Measurements from ENCODE around the gene SRRM1. TPM values are rescaled to one million over a fixed set of nuclear protein-coding genes. Genes with fewer than 3 reads are reported as not detected.

Gene SRRM1
- total and polyA plus RNA-seq, 2 of the 8 experiments (the other 6 are each of a cell fraction or from before 2014, with no cell fraction given): 77.1 to 255 TPM

DNA sequence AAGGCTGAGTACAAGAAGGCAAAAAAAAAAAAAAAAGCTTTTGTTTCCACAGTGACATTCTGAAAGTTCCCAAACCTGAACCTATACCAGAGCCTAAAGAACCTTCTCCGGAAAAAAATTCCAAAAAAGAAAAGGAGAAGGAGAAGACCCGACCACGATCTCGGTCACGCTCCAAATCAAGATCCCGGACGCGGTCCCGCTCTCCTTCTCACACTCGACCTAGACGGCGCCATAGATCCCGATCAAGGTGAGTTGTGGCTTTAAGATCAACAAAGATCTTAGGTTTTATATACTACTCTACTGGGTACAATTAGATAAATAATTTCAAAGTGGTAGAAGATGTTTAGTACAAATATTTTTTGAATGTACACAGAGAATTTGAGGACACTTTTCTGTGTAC is 9.3 kb downstream of the SRRM1 start:
- Histone ChIP-seq H3K79me1 (ENCODE audit: low read depth, low read length) (no peaks in the 10 kb centered on the region; the same call in 1 of the 2 replicates), H2AK5ac (ENCODE audit: low read depth, low read length) (no peak overlapping the region), H4K91ac (replicated peaks; ENCODE audit: insufficient read length, low read length) (no peak overlapping the region), H3K4me2 (ENCODE audit: insufficient read depth in 1 of 2, low read depth in 2 of 2, low read length in 2 of 2) (no peak overlapping the region), H4K5ac (ENCODE audit: insufficient read length, low read depth, low read length) (no peak overlapping the region), H3K23me2 (ENCODE audit: low read depth, low read length) (no peaks in the 10 kb centered on the region), H3K27me3 (replicated peaks in 1 of 4; ENCODE audit: control insufficient read depth in 3 of 4, extremely low read depth in 1 of 4, insufficient read depth in 3 of 4, low read length in 3 of 4) (no peaks in the 10 kb centered on the region), H2AFZ (ENCODE audit: low read length) (no peak overlapping the region), H3K56ac (replicated peaks; ENCODE audit: insufficient read length, low read depth, low read length) (no peak overlapping the region), H3K14ac (ENCODE audit: insufficient read length) (no peak overlapping the region), H4K20me1 (replicated peaks in 1 of 2; ENCODE audit: control insufficient read depth in 1 of 2, insufficient read depth in 2 of 2, low read length in 2 of 2) (peaks cover 3 to 5% of the 10 kb centered on the region in 2 experiments), H2BK12ac (ENCODE audit: low read depth, low read length) (no peak overlapping the region), H3K27ac (ENCODE audit: low read depth, low read length) (no peak overlapping the region), H3K23ac (ENCODE audit: insufficient read length) (no peak overlapping the region), H3K4me3 (ENCODE audit: extremely low read depth in 1 of 4, insufficient read depth in 2 of 4, low read depth in 3 of 4, low read length in 4 of 4) (no peak overlapping the region), H3K36me3 (ENCODE audit: control insufficient read depth in 2 of 4, insufficient read depth in 4 of 4, low read length in 3 of 4) (peaks cover 80 to 100% (median 96%) of the 10 kb centered on the region in 4 experiments), H2BK5ac (ENCODE audit: low read depth, low read length) (no peak overlapping the region), H2BK20ac (ENCODE audit: low read length) (no peak overlapping the region), H3K9ac (replicated peaks in 1 of 4; ENCODE audit: extremely low read depth in 1 of 4, low read depth in 3 of 4, low read length in 3 of 4) (no peak overlapping the region), H3K9me3 (ENCODE audit: insufficient read depth in 2 of 2, low read depth in 1 of 2, low read length in 1 of 2) (no peaks in the 10 kb centered on the region), H2BK120ac (replicated peaks; ENCODE audit: low read depth, low read length) (no peak overlapping the region), H4K8ac (ENCODE audit: extremely low read depth, insufficient read depth, low read length) (no peak overlapping the region), H3K4ac (replicated peaks; ENCODE audit: insufficient read length, low read depth, low read length) (no peak overlapping the region), H3K18ac (ENCODE audit: extremely low read depth, low read length) (no peak overlapping the region), H3K79me2 (ENCODE audit: control insufficient read depth in 1 of 2, insufficient read depth in 2 of 2, low read length in 2 of 2) (peaks cover 0 to 43% of the 10 kb centered on the region in 2 experiments; a peak in 2 of 4 replicates), H2BK15ac (ENCODE audit: low read length) (no peak overlapping the region), H3K4me1 (replicated peaks in 1 of 4; ENCODE audit: control insufficient read depth in 3 of 4, insufficient read depth in 4 of 4, low read length in 3 of 4) (no peaks in the 10 kb centered on the region)
- no peak for FAIRE-seq
- DNase-seq (ENCODE audit: low read depth in 1 of 2, low spot score in 2 of 2): no peak
- ChIA-PET POLR2A (ENCODE audit: partially characterized antibody) (interaction anchor here (1.0 to 14.2 kb wide), 2 partner anchors 16 to 38 kb away, joined by 3 to 199 read pairs; no protein-coding TSS in a partner anchor), CTCF (ENCODE audit: partially characterized antibody) (interaction anchor here (1.0 kb wide), 1 partner anchor 581 kb away, joined by 3 read pairs; no protein-coding TSS in a partner anchor)
- 98% methylated on average over 12 of the region's 13 CpGs; no CpG with 5 or more reads in 1 of the 2 experiments for WGBS, 2 experiments (ENCODE audit: extremely low coverage in 1 of 2, insufficient coverage in 1 of 2, insufficient read length in 1 of 2, insufficient replicate concordance in 2 of 2, low coverage in 1 of 2, low lambda C conversion rate in 2 of 2, missing lambda C conversion rate in 1 of 2)
- TF ChIP-seq TBP (IDR thresholded peaks at IDR 0.05; ENCODE audit: low read depth, low read length) (no peak), HDAC6 (IDR thresholded peaks at IDR 0.05; ENCODE audit: low read depth, low read length) (no peak), TCF12 (IDR thresholded peaks at IDR 0.05; ENCODE audit: low read depth, low read length) (no peak), EZH2 (IDR thresholded peaks at IDR 0.05; ENCODE audit: low read depth, low read length, severe bottlenecking) (no peak), CBX8 (IDR thresholded peaks at IDR 0.05; ENCODE audit: borderline replicate concordance, low read depth, low read length) (no peak), GABPA (IDR thresholded peaks at IDR 0.05; ENCODE audit: borderline replicate concordance, insufficient read depth, low read length) (no peak), SP4 (IDR thresholded peaks at IDR 0.05; ENCODE audit: low read length) (no peak), TAF7 (optimal IDR thresholded peaks at IDR 0.05; ENCODE audit: borderline replicate concordance, low read depth, low read length) (no peak), BACH1 (IDR thresholded peaks at IDR 0.05; ENCODE audit: low read length) (no peak), CHD2 (IDR thresholded peaks at IDR 0.05; ENCODE audit: low read length) (no peak), SP1 (IDR thresholded peaks at IDR 0.05; ENCODE audit: low read depth, low read length) (no peak), JUND (IDR thresholded peaks at IDR 0.05; ENCODE audit: low read length) (no peak), SAP30 (IDR thresholded peaks at IDR 0.05; ENCODE audit: insufficient read depth, insufficient replicate concordance, low read length) (no peak)
- TF ChIP-seq, protein P1, sequence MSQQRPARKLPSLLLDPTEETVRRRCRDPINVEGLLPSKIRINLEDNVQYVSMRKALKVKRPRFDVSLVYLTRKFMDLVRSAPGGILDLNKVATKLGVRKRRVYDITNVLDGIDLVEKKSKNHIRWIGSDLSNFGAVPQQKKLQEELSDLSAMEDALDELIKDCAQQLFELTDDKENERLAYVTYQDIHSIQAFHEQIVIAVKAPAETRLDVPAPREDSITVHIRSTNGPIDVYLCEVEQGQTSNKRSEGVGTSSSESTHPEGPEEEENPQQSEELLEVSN (IDR thresholded peaks at IDR 0.05): no peak

Data from H1 (cell line).